Skeletal muscle satellite cell (primary cell): ENCODE results near the gene ADAMTS15.

ENCODE experiments used
- H3K27me3 ChIP-seq: 2 replicates; pipeline ENCODE4 v1.7.0; 2013; ENCODE audit warnings: low read length; ENCODE audit not compliant: control insufficient read depth, insufficient read depth
- H3K36me3 ChIP-seq: 2 replicates; pipeline ENCODE4 v1.7.0; 2013; ENCODE audit warnings: mild to moderate bottlenecking, control low read depth, low read length; ENCODE audit not compliant: insufficient read depth
- H3K4me1 ChIP-seq: 2 replicates; pipeline ENCODE4 v1.7.0; 2013; ENCODE audit warnings: low read length; ENCODE audit not compliant: control insufficient read depth, insufficient read depth
- H3K4me2 ChIP-seq: 2 replicates; pipeline ENCODE4 v1.7.0; 2013; ENCODE audit warnings: mild to moderate bottlenecking, low read length
- H3K4me3 ChIP-seq: 2 replicates; pipeline ENCODE4 v1.7.0; 2013; ENCODE audit warnings: low read length
- H3K9ac ChIP-seq: 2 replicates; pipeline ENCODE4 v1.7.0; 2013; ENCODE audit warnings: mild to moderate bottlenecking, low read depth, low read length, moderate library complexity
- H3K9me3 ChIP-seq: replicated peaks from 2 replicates; pipeline ENCODE4 v1.7.0; 2013; ENCODE audit warnings: mild to moderate bottlenecking, control low read depth, low read length

Gene ADAMTS15

GRCh38 chr11:130454491-130455252 is 6.2 kb downstream of the ADAMTS15 start:
- no peaks in the 10 kb centered on the region for H3K36me3 ChIP-seq
- H3K9ac ChIP-seq, result no peak overlapping the region
- H3K4me1 ChIP-seq, result peaks cover 38% of the 10 kb centered on the region
- no peak overlapping the region for H3K4me2 ChIP-seq
- no peaks in the 10 kb centered on the region for H3K9me3 ChIP-seq
- H3K4me3 ChIP-seq, result no peak overlapping the region
- H3K27me3 ChIP-seq, result peaks cover 18% of the 10 kb centered on the region

GRCh38 chr11:130455483-130456127 is 7.2 kb downstream of the ADAMTS15 start:
- Histone ChIP-seq H3K27me3 (peaks cover 20% of the 10 kb centered on the region), H3K9me3 (no peaks in the 10 kb centered on the region), H3K4me1 (peaks cover 30% of the 10 kb centered on the region), H3K4me3 (no peak overlapping the region), H3K4me2 (no peak overlapping the region), H3K36me3 (no peaks in the 10 kb centered on the region), H3K9ac (no peak overlapping the region)

GRCh38 chr11:130456286-130456685 is 7.8 kb downstream of the ADAMTS15 start:
- Histone ChIP-seq H3K9ac (no peak overlapping the region), H3K9me3 (no peaks in the 10 kb centered on the region), H3K4me1 (peaks cover 23% of the 10 kb centered on the region), H3K4me2 (no peak overlapping the region), H3K36me3 (no peaks in the 10 kb centered on the region), H3K27me3 (peaks cover 26% of the 10 kb centered on the region), H3K4me3 (no peak overlapping the region)

- Histone ChIP-seq H3K36me3 (no peaks in the 10 kb centered on the region), H3K4me2 (peak overlapping the region; percentile 4), H3K4me3 (no peak overlapping the region), H3K27me3 (peaks cover 42% of the 10 kb centered on the region), H3K4me1 (peaks cover 14% of the 10 kb centered on the region), H3K9ac (no peak overlapping the region), H3K9me3 (no peaks in the 10 kb centered on the region)
Measured at GRCh38 chr11:130457623-130458409, 9.4 kb downstream of the ADAMTS15 start.

- Histone ChIP-seq H3K9me3 (no peaks in the 10 kb centered on the region), H3K36me3 (no peaks in the 10 kb centered on the region), H3K9ac (no peak overlapping the region)
Measured at GRCh38 chr11:130458410-130458729, 9.9 kb downstream of the ADAMTS15 start.

GRCh38 chr11:130459521-130459920 is 11.1 kb downstream of the ADAMTS15 start:
- no peak overlapping the region for H3K4me2 ChIP-seq
- H3K27me3 ChIP-seq, result peaks cover 42% of the 10 kb centered on the region
- H3K36me3 ChIP-seq, result no peaks in the 10 kb centered on the region
- no peak overlapping the region for H3K4me3 ChIP-seq
- no peaks in the 10 kb centered on the region for H3K9me3 ChIP-seq
- no peak overlapping the region for H3K9ac ChIP-seq
- H3K4me1 ChIP-seq, result peaks cover 12% of the 10 kb centered on the region

More at GRCh38 chr11:130458410-130458729, 9.9 kb downstream of the ADAMTS15 start:
- no peak overlapping the region for H3K4me2 ChIP-seq
- peaks cover 14% of the 10 kb centered on the region for H3K4me1 ChIP-seq
- no peak overlapping the region for H3K4me3 ChIP-seq
- H3K27me3 ChIP-seq, result peaks cover 46% of the 10 kb centered on the region

GRCh38 chr11:130462101-130462885 is 13.8 kb downstream of the ADAMTS15 start:
- no peak overlapping the region for H3K4me3 ChIP-seq
- no peak overlapping the region for H3K9ac ChIP-seq
- no peaks in the 10 kb centered on the region for H3K9me3 ChIP-seq
- H3K27me3 ChIP-seq, result peaks cover 39% of the 10 kb centered on the region
- H3K4me1 ChIP-seq, result peaks cover 9% of the 10 kb centered on the region
- no peak overlapping the region for H3K4me2 ChIP-seq
- no peaks in the 10 kb centered on the region for H3K36me3 ChIP-seq

GRCh38 chr11:130462931-130463330 is 14.5 kb downstream of the ADAMTS15 start:
- Histone ChIP-seq H3K9me3 (no peaks in the 10 kb centered on the region), H3K4me3 (no peak overlapping the region), H3K9ac (no peak overlapping the region), H3K4me1 (peaks cover 4% of the 10 kb centered on the region), H3K4me2 (no peak overlapping the region), H3K36me3 (no peaks in the 10 kb centered on the region), H3K27me3 (peaks cover 37% of the 10 kb centered on the region)

GRCh38 chr11:130464291-130464812 is 15.9 kb downstream of the ADAMTS15 start:
- Histone ChIP-seq H3K4me1 (no peaks in the 10 kb centered on the region), H3K9ac (no peak overlapping the region)

GRCh38 chr11:130465263-130465662 is 16.8 kb downstream of the ADAMTS15 start:
- H3K9ac ChIP-seq, result no peak overlapping the region
- no peak overlapping the region for H3K4me3 ChIP-seq
- no peaks in the 10 kb centered on the region for H3K9me3 ChIP-seq
- peaks cover 28% of the 10 kb centered on the region for H3K27me3 ChIP-seq
- H3K4me1 ChIP-seq, result no peaks in the 10 kb centered on the region
- H3K4me2 ChIP-seq, result no peak overlapping the region
- H3K36me3 ChIP-seq, result no peaks in the 10 kb centered on the region

More at GRCh38 chr11:130464291-130464812, 15.9 kb downstream of the ADAMTS15 start:
- no peak overlapping the region for H3K4me3 ChIP-seq
- no peaks in the 10 kb centered on the region for H3K36me3 ChIP-seq
- peaks cover 31% of the 10 kb centered on the region for H3K27me3 ChIP-seq
- H3K4me2 ChIP-seq, result no peak overlapping the region
- no peaks in the 10 kb centered on the region for H3K9me3 ChIP-seq
